Transverse colon (tissue), 4 donors: ENCODE results near the gene WDR83. TPM values are rescaled to one million over a fixed set of nuclear protein-coding genes. Genes with fewer than 3 reads are reported as not detected.

Experiments used
- DNase-seq: peaks from one replicate; pipeline ENCODE4 v3.0.0-alpha.2; 2019
- H3K27ac ChIP-seq, 4 donors: fragments of 200-600 bp; sonication (generic); 2 replicates each; pipeline ENCODE4 v1.5.1; 2016 to 2018; ENCODE audit warnings: inconsistent platforms in 4 of 4
- H3K27me3 ChIP-seq: fragments of 200-600 bp; sonication (generic); 2 replicates; pipeline ENCODE4 v1.5.1; 2017; ENCODE audit warnings: inconsistent platforms
- H3K36me3 ChIP-seq, 4 donors: fragments of 200-600 bp; sonication (generic); 2 replicates each; pipeline ENCODE4 v1.5.1; 2017 to 2019; ENCODE audit warnings: inconsistent platforms in 4 of 4
- H3K4me1 ChIP-seq, 4 donors: fragments of 200-600 bp; sonication (generic); 2 replicates each; pipeline ENCODE4 v1.5.1; 2017 to 2020; ENCODE audit warnings: inconsistent platforms in 4 of 4
- H3K4me3 ChIP-seq, 4 donors: fragments of 200-600 bp; sonication (generic); 1 replicate in 1 of 4; 2 replicates in 3 of 4; pipeline versions ENCODE4 v1.5.1 to v1.6.1; 2017 to 2019; ENCODE audit warnings: inconsistent platforms in 4 of 4
- H3K9me3 ChIP-seq, 2 donors: fragments of 200-600 bp; sonication (generic); 2 replicates each; pipeline ENCODE4 v1.5.1; 2017 to 2019; ENCODE audit warnings: inconsistent platforms in 2 of 2
- EP300 ChIP-seq: sonication (generic); formaldehyde crosslinking; IDR thresholded peaks from one replicate; pipeline ENCODE4 v1.6.1; 2017; ENCODE audit warnings: antibody characterized with exemption, low read depth
- POLR2A ChIP-seq: fragments of 450-650 bp; IDR thresholded peaks from one replicate; pipeline ENCODE4 v1.6.1; 2016; ENCODE audit warnings: antibody characterized with exemption, mild to moderate bottlenecking, moderate library complexity
- POLR2AphosphoS5 ChIP-seq, 3 donors: sonication (generic); formaldehyde crosslinking; IDR thresholded peaks; one replicate each; pipeline ENCODE4 v1.6.1; 2016; ENCODE audit warnings: antibody characterized with exemption in 3 of 3
- WGBS, 2 donors: methylation state at CpG; one replicate each; pipeline ENCODE4 v1.1.5; 2018; ENCODE audit warnings: low coverage in 1 of 2; 5-methylcytosine and 5-hydroxymethylcytosine counted together
- in situ Hi-C, 4 donors: fragments of 200-750 bp; cut with MboI; loops; one replicate each; pipeline versions ENCODE4 v1.15.0 to v1.15.1; 2017; ENCODE audit warnings: low sequenced_read_pairs in 3 of 4, low pct_ligation_motif_present in 1 of 4, low pct_unique_long_range_greater_than_20kb in 1 of 4
- intact Hi-C: fragments of 100-400 bp; cut with DNase I; formaldehyde crosslinking; loops from one replicate; pipeline ENCODE4 v1.15.1; 2023; ENCODE audit warnings: low total_unique reads
- total RNA-seq, 4 donors: library from RNA; depleted of rRNA; stranded (reverse); fragments of >200 nt; gene quantifications; one replicate each; pipeline ENCODE4 v1.1.0, GENCODE V29; 2016
- TF ChIP-seq, protein P1 (sequence below), 5 experiments: fragments of 200-600 bp in 3 of 5; fragments of 450-650 bp in 2 of 5; sonication (generic) in 3 of 5; IDR thresholded peaks; 1 replicate in 2 of 5; 2 replicates in 3 of 5; pipeline ENCODE4 v1.5.1; 2016 to 2017; ENCODE audit warnings: antibody characterized with exemption in 5 of 5, inconsistent platforms in 3 of 5, mild to moderate bottlenecking in 2 of 5, moderate library complexity in 1 of 5

Gene WDR83
- total RNA-seq, 4 donors from 2014 or later = 7.6 to 36.3 (median 9.4) TPM; not detected in 1

DNA sequence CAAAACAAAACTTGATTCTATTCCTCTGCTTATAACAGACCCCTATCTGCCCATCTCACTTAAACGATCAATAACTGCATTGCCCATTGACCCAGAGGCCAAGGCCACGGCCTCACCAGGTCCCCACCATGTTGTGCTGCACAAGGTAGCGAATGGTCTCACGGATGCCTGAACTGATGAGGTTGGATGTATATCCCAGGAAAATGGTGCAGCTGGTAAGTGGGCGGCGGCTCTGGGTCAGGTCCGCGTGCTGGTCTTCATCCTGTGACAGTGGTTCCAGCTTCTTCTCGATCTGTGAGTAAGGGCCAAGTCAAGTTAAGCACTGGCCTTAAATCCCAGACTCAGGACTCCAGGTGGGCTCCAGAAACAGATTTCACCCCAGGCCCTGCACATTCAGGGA is 13.4 kb downstream of the WDR83 start:
- Histone ChIP-seq H3K27me3 (no peaks in the 10 kb centered on the region), H3K36me3 (peaks cover 0 to 33% (median 14%) of the 10 kb centered on the region in 4 donors), H3K4me1 (peaks cover 7 to 18% (median 10%) of the 10 kb centered on the region in 4 donors), H3K4me3 (no peak overlapping the region), H3K9me3 (no peaks in the 10 kb centered on the region), H3K27ac (no peak overlapping the region)
- DNase-seq = no peak
- intact Hi-C loops = no loop called here
- TF ChIP-seq POLR2AphosphoS5 (IDR thresholded peaks at IDR 0.05) (no peak), POLR2A (no peak)
- TF ChIP-seq, protein P1, sequence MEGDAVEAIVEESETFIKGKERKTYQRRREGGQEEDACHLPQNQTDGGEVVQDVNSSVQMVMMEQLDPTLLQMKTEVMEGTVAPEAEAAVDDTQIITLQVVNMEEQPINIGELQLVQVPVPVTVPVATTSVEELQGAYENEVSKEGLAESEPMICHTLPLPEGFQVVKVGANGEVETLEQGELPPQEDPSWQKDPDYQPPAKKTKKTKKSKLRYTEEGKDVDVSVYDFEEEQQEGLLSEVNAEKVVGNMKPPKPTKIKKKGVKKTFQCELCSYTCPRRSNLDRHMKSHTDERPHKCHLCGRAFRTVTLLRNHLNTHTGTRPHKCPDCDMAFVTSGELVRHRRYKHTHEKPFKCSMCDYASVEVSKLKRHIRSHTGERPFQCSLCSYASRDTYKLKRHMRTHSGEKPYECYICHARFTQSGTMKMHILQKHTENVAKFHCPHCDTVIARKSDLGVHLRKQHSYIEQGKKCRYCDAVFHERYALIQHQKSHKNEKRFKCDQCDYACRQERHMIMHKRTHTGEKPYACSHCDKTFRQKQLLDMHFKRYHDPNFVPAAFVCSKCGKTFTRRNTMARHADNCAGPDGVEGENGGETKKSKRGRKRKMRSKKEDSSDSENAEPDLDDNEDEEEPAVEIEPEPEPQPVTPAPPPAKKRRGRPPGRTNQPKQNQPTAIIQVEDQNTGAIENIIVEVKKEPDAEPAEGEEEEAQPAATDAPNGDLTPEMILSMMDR (IDR thresholded peaks at IDR 0.05) = no peak
- in situ Hi-C loops = no loop called here
- 97% methylated on average over 9 of the region's 9 CpGs; no CpG with 5 or more reads in 1 of the 2 donors for WGBS, 2 donors

DNA sequence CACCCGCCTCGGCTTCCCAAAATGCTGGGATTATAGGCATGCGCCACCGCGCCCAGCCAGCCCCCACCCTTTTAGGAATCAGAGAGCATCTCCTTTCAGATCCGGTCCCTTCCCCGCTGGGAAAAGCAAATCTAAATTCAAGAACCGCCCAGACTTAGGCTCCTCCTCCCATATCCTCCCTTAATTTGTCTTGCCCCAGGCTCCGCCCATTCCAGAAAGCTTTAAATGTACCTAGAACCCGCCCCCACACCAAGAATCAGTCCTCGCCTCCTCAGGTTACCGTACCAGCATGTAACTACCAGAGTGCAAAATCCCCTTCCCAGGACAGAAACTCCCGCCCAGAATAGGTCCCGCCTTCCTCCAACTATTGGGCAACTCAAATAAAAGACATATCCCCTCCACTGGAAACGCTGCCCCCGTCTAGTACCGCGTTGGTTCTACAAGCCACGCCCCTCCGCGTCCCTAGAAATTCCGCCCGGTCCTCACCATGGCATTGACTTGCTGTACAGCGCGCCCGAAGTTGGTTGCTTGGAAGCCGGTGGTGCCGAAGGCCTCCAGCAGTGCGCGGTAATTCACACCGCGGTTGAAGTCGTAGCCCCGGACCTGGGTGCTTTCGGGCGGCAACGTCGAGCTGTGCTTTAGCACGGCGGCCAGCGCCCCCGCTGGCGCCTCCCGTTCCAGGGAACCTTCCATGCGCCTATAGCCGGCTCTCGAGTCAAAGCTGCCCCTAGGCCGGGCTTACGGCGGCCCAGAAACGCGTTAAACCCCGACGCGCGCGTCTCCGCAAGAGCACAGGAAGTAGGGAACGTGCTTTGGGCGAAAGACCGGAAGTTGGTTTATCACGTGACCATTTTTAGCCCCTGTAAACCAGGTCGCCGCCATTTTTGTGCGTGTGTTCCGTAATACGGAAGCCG is 14.7 kb downstream of the WDR83 start, which contains the start of gene DHPS:
DHPS (minus strand) TSS at position 807 of the 914 bp plus-strand sequence; CDS start at position 693, 114 bp downstream.
- intact Hi-C loops (no loop called here), in situ Hi-C loops (no loop called here)
- Histone ChIP-seq H3K4me3 (peak within 1 kb of the TSS; percentile 64 to 91 (median 75)), H3K9me3 (no peaks in the 10 kb centered on the region), H3K27ac (peak within 1 kb of the TSS; percentile 96 to 99 (median 98)), H3K36me3 (peaks cover 0 to 26% (median 9%) of the 10 kb centered on the region in 4 donors), H3K4me1 (peaks cover 7 to 17% (median 10%) of the 10 kb centered on the region in 4 donors), H3K27me3 (no peaks in the 10 kb centered on the region)
- DNase-seq = peak; percentile 95
- TF ChIP-seq, protein P1 (IDR thresholded peaks at IDR 0.05) = no peak
- TF ChIP-seq POLR2AphosphoS5 (IDR thresholded peaks at IDR 0.05) (peak; percentile 61 to 78 (median 74)), POLR2A (peak; percentile 85)
- WGBS, 2 donors = 1% methylated on average over 14 to 68 of the region's 68 CpGs

DNA sequence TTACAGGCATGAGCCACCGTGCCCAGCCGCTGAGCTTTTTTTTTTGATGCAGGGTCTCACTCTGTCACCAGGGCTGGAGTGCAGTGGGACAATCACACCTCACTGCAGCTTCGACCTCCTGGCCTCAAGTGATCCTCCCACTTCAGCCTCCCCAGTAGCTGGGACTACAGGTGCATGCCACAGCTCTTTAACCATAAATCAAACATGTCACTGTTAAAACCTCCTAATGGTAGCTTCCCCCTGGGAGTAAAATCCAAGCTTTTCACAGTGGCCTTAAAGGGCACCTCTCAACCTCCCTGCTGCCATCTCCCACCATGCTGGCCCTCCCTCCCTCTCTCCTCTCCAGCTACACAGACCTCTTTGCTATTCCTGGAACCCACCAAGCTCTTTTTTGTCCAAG is 19.2 kb downstream of the WDR83 start:
- intact Hi-C loops = no loop called here
- H3K36me3 ChIP-seq = no peaks in the 10 kb centered on the region
- in situ Hi-C loops = no loop called here
- no peaks in the 10 kb centered on the region for H3K9me3 ChIP-seq
- DNase-seq = no peak
- no peak overlapping the region for H3K27ac ChIP-seq
- H3K27me3 ChIP-seq = no peaks in the 10 kb centered on the region
- WGBS, 2 donors = 80% methylated on average over 3 of the region's 3 CpGs; no CpG with 5 or more reads in 1 of the 2 donors
- H3K4me1 ChIP-seq = peaks cover 0 to 5% (median 5%) of the 10 kb centered on the region in 4 donors
- TF ChIP-seq POLR2A = no peak
- TF ChIP-seq, protein P1 (IDR thresholded peaks at IDR 0.05) = no peak
- no peak for TF ChIP-seq EP300
- no peak for TF ChIP-seq POLR2AphosphoS5 (IDR thresholded peaks at IDR 0.05)
- no peak overlapping the region for H3K4me3 ChIP-seq

DNA sequence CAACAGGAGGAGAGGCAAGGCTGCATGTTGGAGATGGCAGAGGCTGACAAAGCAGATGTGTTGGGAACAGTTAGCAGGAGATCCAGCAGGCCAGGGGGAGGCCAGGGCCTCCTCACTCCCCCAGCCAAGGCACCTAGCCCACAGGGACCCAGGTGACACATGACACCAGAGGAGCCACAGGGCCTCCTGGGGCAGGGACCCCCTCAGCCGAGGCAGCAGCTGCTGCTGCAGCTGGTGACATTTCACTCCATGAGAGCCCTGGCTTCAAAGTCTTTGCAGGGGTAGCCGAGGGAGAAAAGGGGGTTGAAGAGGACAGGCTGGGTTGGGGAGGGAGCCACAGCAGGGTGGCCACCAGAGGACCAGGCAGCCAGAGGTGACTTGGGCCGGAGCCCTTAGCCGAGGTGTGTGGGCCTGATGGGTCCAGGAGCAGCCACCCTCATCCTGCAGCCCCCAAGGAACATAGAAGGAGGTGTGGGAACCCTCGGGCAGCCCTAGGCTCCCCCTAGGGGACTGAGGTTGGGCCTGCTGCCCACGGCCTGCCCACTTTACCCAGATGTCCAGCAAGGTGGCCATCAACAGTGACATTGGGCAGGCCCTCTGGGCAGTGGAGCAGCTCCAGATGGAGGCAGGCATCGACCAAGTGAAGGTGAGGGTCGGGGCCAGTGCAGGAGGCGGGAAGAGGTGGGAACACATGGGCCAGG is 21.0 kb downstream of the WDR83 start, which contains the start of gene GNG14:
GNG14 (plus strand) TSS at position 503 of the 701 bp plus-strand sequence; CDS start at position 554, 51 bp downstream.
- TF ChIP-seq, protein P1 (IDR thresholded peaks at IDR 0.05) = no peak
- TF ChIP-seq POLR2AphosphoS5 (IDR thresholded peaks at IDR 0.05) = no peak
- TF ChIP-seq EP300 = no peak
- no peak for TF ChIP-seq POLR2A
- Histone ChIP-seq H3K9me3 (no peaks in the 10 kb centered on the region), H3K27me3 (no peaks in the 10 kb centered on the region), H3K36me3 (no peaks in the 10 kb centered on the region), H3K4me3 (no peak within 1 kb of the TSS), H3K4me1 (no peaks in the 10 kb centered on the region), H3K27ac (no peak within 1 kb of the TSS)
- WGBS, 2 donors = 81% methylated on average over 9 of the region's 9 CpGs; no CpG with 5 or more reads in 1 of the 2 donors
- in situ Hi-C loops = no loop called here
- intact Hi-C loops = no loop called here
- no peak for DNase-seq
